Suprapubic skin (tissue), 4 donors: ENCODE measurements around the gene SETD5. TPM values are rescaled to one million over a fixed set of nuclear protein-coding genes. Genes with fewer than 3 reads are reported as not detected.

Experiments used
- DNase-seq, 2 donors: peaks; one replicate each; pipeline ENCODE4 v3.0.0-alpha.2; 2019; ENCODE audit warnings: low spot score in 2 of 2
- H3K27ac ChIP-seq: fragments of 200-600 bp; sonication (generic); one replicate; pipeline ENCODE4 v1.5.1; 2019
- H3K27me3 ChIP-seq: fragments of 200-600 bp; sonication (generic); one replicate; pipeline ENCODE4 v1.5.1; 2019
- H3K36me3 ChIP-seq: fragments of 200-600 bp; sonication (generic); one replicate; pipeline ENCODE4 v1.5.1; 2019
- H3K4me1 ChIP-seq: fragments of 200-600 bp; sonication (generic); one replicate; pipeline ENCODE4 v1.5.1; 2019
- H3K4me3 ChIP-seq: fragments of 200-600 bp; sonication (generic); one replicate; pipeline ENCODE4 v1.5.1; 2019; ENCODE audit warnings: mild to moderate bottlenecking
- H3K9me3 ChIP-seq: fragments of 200-600 bp; sonication (generic); one replicate; pipeline ENCODE4 v1.5.1; 2019
- CTCF ChIP-seq, 2 donors: fragments of 200-600 bp in 1 of 2; fragments of 450-650 bp in 1 of 2; sonication (generic) in 1 of 2; IDR thresholded peaks; one replicate each; pipeline ENCODE4 v1.5.1; 2016 to 2019; ENCODE audit warnings: antibody characterized with exemption in 2 of 2, mild to moderate bottlenecking in 1 of 2, moderate library complexity in 1 of 2
- POLR2A ChIP-seq, 2 donors: fragments of 450-650 bp; IDR thresholded peaks; one replicate each; pipeline ENCODE4 v1.6.1; 2017; ENCODE audit warnings: antibody characterized with exemption in 2 of 2, mild to moderate bottlenecking in 2 of 2, moderate library complexity in 2 of 2
- POLR2AphosphoS5 ChIP-seq, 3 donors: sonication (generic); formaldehyde crosslinking; IDR thresholded peaks; one replicate each; pipeline ENCODE4 v1.6.1; 2017; ENCODE audit warnings: antibody characterized with exemption in 3 of 3
- WGBS: methylation state at CpG from one replicate; pipeline ENCODE4 v1.1.5; 2018; 5-methylcytosine and 5-hydroxymethylcytosine counted together
- total RNA-seq, 4 donors: library from RNA; depleted of rRNA; stranded (reverse); fragments of >200 nt; gene quantifications; one replicate each; pipeline ENCODE4 v1.1.0, GENCODE V29; 2016

SETD5 gene
- total RNA-seq, 4 donors from 2014 or later: 72.5 to 272 (median 108) TPM

GRCh38 chr3:9525078-9525477 lies 127.7 kb downstream of the SETD5 start:
- peak in 1 of 2 donors; percentile 2 for DNase-seq
- TF ChIP-seq CTCF (IDR thresholded peaks at IDR 0.05) (no peak), POLR2AphosphoS5 (IDR thresholded peaks at IDR 0.05) (no peak), POLR2A (IDR thresholded peaks at IDR 0.05) (no peak)
- no peaks in the 10 kb centered on the region for H3K36me3 ChIP-seq
- H3K27ac ChIP-seq: no peak overlapping the region
- no peaks in the 10 kb centered on the region for H3K4me1 ChIP-seq
- WGBS: 90% methylated on average over 2 of the region's 2 CpGs
- no peak overlapping the region for H3K4me3 ChIP-seq
- no peaks in the 10 kb centered on the region for H3K9me3 ChIP-seq
- no peaks in the 10 kb centered on the region for H3K27me3 ChIP-seq

Other genes with a start within 250 kb of the SETD5 start
- 10 to 100 TPM; 13.1 to 84.9 (median 27.4) TPM for gene SRGAP3, start 148.0 kb upstream of the SETD5 start, total RNA-seq
- 10 to 100 TPM; 14.2 to 39.0 (median 27.5) TPM for gene THUMPD3, start 34.6 kb upstream of the SETD5 start, total RNA-seq
- under 1 TPM in 1 of 4 donors, not detected in 3; 0.19 TPM for gene LHFPL4, start 156.2 kb downstream of the SETD5 start, total RNA-seq